ENCODE data around the gene NCK1.

Gene NCK1

GRCh38 chr3:136942803-136943202 lies 80.8 kb downstream of the NCK1 start:
- no peak for DNase-seq (ENCODE audit: extremely low spot score)
- POLR2A ChIA-PET, result no interaction called here
- CTCF ChIA-PET, result no interaction called here

GRCh38 chr3:136943436-136943835 lies 81.4 kb downstream of the NCK1 start:
- POLR2A ChIA-PET, result no interaction called here
- no peak for DNase-seq (ENCODE audit: extremely low spot score)
- CTCF ChIA-PET, result no interaction called here
- no peak for TF ChIP-seq HDGF (IDR thresholded peaks at IDR 0.05; ENCODE audit: borderline replicate concordance)

More at GRCh38 chr3:136942803-136943202, 80.8 kb downstream of the NCK1 start:
- TF ChIP-seq HDGF (IDR thresholded peaks at IDR 0.05; ENCODE audit: borderline replicate concordance) (no peak), SUZ12 (IDR thresholded peaks at IDR 0.05) (no peak), PKNOX1 (IDR thresholded peaks at IDR 0.05) (no peak), FOXM1 (IDR thresholded peaks at IDR 0.05; ENCODE audit: borderline replicate concordance) (no peak), ELF4 (IDR thresholded peaks at IDR 0.05) (no peak), BHLHE40 (IDR thresholded peaks at IDR 0.05; ENCODE audit: borderline replicate concordance) (no peak), TARDBP (IDR thresholded peaks at IDR 0.05) (no peak), SP1 (IDR thresholded peaks at IDR 0.05) (no peak), L3MBTL2 (conservative IDR thresholded peaks at IDR 0.05) (no peak), FOXA1 (IDR thresholded peaks at IDR 0.05) (no peak), FOXK2 (IDR thresholded peaks at IDR 0.05) (no peak), ZNF384 (IDR thresholded peaks at IDR 0.05) (no peak)

GRCh38 chr3:136946978-136947377 lies 85.0 kb downstream of the NCK1 start:
- TF ChIP-seq SP1 (IDR thresholded peaks at IDR 0.05) (no peak), LEF1 (IDR thresholded peaks at IDR 0.05; ENCODE audit: borderline replicate concordance) (no peak)
- ChIA-PET POLR2A (no interaction called here), CTCF (no interaction called here)
- DNase-seq (ENCODE audit: extremely low spot score), result no peak

- no peak for TF ChIP-seq CTBP1 (IDR thresholded peaks at IDR 0.05; ENCODE audit: borderline replicate concordance)
- TF ChIP-seq LEF1 (IDR thresholded peaks at IDR 0.05; ENCODE audit: borderline replicate concordance), result no peak
- no peak for TF ChIP-seq BHLHE40 (IDR thresholded peaks at IDR 0.05; ENCODE audit: borderline replicate concordance)
- TF ChIP-seq FOXA1 (IDR thresholded peaks at IDR 0.05), result no peak
- no peak for TF ChIP-seq FOXM1 (IDR thresholded peaks at IDR 0.05; ENCODE audit: borderline replicate concordance)
- TF ChIP-seq ZNF384 (IDR thresholded peaks at IDR 0.05), result no peak
- TF ChIP-seq HDGF (IDR thresholded peaks at IDR 0.05; ENCODE audit: borderline replicate concordance), result no peak
- no peak for TF ChIP-seq SUZ12 (IDR thresholded peaks at IDR 0.05)
- TF ChIP-seq SP1 (IDR thresholded peaks at IDR 0.05), result no peak
- no peak for TF ChIP-seq ELF4 (IDR thresholded peaks at IDR 0.05)
- no peak for TF ChIP-seq TARDBP (IDR thresholded peaks at IDR 0.05)
- CTCF ChIA-PET, result no interaction called here
- no peak for DNase-seq (ENCODE audit: extremely low spot score)
- POLR2A ChIA-PET, result no interaction called here
Measured at GRCh38 chr3:136947477-136947876, 85.5 kb downstream of the NCK1 start.

GRCh38 chr3:136949146-136949545 lies 87.1 kb downstream of the NCK1 start:
- TF ChIP-seq FOXK2 (IDR thresholded peaks at IDR 0.05), result no peak
- no peak for TF ChIP-seq FOXA1 (IDR thresholded peaks at IDR 0.05)
- no peak for TF ChIP-seq ELF4 (IDR thresholded peaks at IDR 0.05)
- no peak for TF ChIP-seq PKNOX1 (IDR thresholded peaks at IDR 0.05)
- no peak for TF ChIP-seq SUZ12 (IDR thresholded peaks at IDR 0.05)
- TF ChIP-seq HDGF (IDR thresholded peaks at IDR 0.05; ENCODE audit: borderline replicate concordance), result no peak
- TF ChIP-seq SP1 (IDR thresholded peaks at IDR 0.05), result no peak
- no peak for TF ChIP-seq ZNF384 (IDR thresholded peaks at IDR 0.05)
- no peak for TF ChIP-seq LEF1 (IDR thresholded peaks at IDR 0.05; ENCODE audit: borderline replicate concordance)
- TF ChIP-seq CTBP1 (IDR thresholded peaks at IDR 0.05; ENCODE audit: borderline replicate concordance), result no peak
- CTCF ChIA-PET, result no interaction called here
- POLR2A ChIA-PET, result no interaction called here
- DNase-seq (ENCODE audit: extremely low spot score), result no peak

- CTCF ChIA-PET, result no interaction called here
- no peak for DNase-seq (ENCODE audit: extremely low spot score)
- POLR2A ChIA-PET, result no interaction called here
Measured at GRCh38 chr3:136949708-136950107, 87.7 kb downstream of the NCK1 start.

More at GRCh38 chr3:136949708-136950107, 87.7 kb downstream of the NCK1 start:
- TF ChIP-seq BHLHE40 (IDR thresholded peaks at IDR 0.05; ENCODE audit: borderline replicate concordance) (no peak), SP1 (IDR thresholded peaks at IDR 0.05) (no peak), CTBP1 (IDR thresholded peaks at IDR 0.05; ENCODE audit: borderline replicate concordance) (no peak), ELF4 (IDR thresholded peaks at IDR 0.05) (no peak), FOXM1 (IDR thresholded peaks at IDR 0.05; ENCODE audit: borderline replicate concordance) (no peak), L3MBTL2 (conservative IDR thresholded peaks at IDR 0.05) (no peak), FOXK2 (IDR thresholded peaks at IDR 0.05) (no peak), ZNF384 (IDR thresholded peaks at IDR 0.05) (no peak), NFRKB (IDR thresholded peaks at IDR 0.05) (no peak), PKNOX1 (IDR thresholded peaks at IDR 0.05) (no peak), ARNT (IDR thresholded peaks at IDR 0.05) (no peak), SUZ12 (IDR thresholded peaks at IDR 0.05) (no peak), HDGF (IDR thresholded peaks at IDR 0.05; ENCODE audit: borderline replicate concordance) (no peak), LEF1 (IDR thresholded peaks at IDR 0.05; ENCODE audit: borderline replicate concordance) (no peak), TARDBP (IDR thresholded peaks at IDR 0.05) (no peak), FOXA1 (IDR thresholded peaks at IDR 0.05) (no peak)

Data from HEK293T (cell line).